UCSD-AML1 (cell line): Measurements from ENCODE around the gene SNX30.

ENCODE experiments used
- DNase-seq: peaks from one replicate; lab custom pipeline; 2025; ENCODE audit not compliant: unreplicated experiment; lab: John Stamatoyannopoulos, UW

The SNX30 gene

DNA sequence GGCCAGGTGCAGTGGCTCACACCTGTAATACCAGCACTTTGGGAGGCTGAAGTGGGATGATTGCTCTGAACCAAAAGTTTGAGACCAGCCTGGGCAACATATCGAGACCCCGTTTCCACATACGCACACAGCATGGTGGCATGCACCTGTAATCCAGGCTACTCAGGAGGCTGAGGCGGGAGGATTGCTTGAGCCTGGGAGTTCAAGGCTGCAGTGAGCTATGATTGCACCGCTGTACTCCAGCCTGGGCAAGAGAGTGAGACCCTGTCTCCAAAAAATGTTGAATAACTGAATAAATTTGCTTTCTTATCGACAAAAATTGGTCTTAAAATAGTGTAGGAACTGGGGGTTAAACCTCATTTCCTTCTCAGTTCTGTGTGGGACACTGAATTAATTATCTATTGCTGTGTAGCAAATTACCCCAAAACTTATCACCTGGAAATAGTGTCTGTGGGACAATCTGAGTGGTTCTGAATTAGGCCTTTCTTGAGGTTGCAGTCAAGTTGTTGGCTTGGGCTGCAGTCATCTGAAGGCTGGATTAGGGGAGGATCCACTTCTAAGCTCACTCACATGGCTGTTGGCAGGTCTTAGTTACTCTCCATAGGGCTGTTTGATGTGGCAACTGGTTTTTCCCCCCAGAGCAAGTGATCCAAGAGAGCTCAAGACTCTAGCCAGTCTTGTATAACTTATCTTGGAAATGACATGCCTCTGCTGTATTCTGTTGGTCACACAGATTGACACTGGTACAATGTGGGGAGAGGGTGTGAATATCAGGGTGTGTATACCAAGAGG lies 2.0 kb downstream of the SNX30 start:
- DNase-seq = no peak

GRCh38 chr9:112753725-112754124 lies 3.2 kb downstream of the SNX30 start:
- no peak for DNase-seq

DNA sequence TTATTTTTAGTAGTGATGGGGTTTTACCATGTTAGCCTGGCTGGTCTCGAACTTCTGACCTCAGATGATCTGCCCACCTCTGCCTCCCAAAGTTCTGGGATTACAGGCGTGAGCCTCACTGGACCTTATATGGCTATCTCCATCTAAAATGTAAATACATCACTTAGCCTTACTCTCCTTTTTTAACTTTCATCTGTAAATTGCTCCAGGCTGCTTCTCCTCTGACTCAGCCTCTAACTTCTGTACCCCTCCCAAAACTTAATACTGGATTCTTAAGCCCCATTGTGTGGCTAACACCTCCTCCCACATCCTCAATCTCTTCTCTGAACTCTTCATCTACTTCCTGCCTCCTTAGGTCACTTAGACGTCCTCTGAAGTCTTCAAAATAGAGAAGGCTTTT lies 4.0 kb downstream of the SNX30 start:
- no peak for DNase-seq

DNA sequence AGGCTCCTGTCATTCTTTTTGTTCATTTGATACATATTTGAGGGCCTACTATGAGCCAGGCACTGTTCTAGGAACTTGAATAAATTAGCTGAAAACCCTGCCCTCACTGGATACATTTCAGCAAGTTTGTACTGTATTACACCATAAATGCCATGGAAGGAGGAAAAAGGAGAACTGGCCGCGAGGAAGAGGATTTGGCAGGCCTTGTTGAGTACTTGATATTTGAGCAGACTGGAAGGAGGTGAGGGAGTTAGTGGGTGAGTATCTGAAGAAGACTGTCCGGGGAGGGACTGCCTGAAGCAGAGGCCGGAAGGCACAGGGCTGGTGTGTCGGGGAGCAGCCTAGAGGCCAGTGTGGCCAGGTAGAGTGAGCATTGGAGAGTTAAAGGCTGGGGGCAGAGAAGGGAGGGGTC lies 4.5 kb downstream of the SNX30 start:
- no peak for DNase-seq

DNA sequence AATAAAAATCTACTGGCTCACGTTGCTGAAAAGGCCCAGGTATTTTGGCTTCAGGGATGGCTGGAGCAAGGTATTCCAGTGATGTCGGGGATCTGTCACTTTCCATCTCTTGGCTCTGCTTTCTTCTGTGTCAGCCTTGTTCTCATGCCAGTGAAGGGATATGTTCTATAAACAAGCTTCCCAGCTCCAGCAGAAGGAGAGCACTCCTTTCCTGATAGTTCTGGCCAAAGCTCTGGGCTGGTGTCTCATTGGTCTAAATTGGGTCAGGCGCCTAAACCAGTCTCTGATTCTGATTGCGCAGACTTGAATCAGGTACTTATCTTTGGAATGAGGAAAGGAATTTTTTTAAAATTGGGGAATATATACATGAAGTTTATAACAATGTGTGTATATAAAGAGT lies 5.1 kb downstream of the SNX30 start:
- DNase-seq = no peak

- DNase-seq = no peak
Observed at GRCh38 chr9:112757282-112757883, 6.8 kb downstream of the SNX30 start.

GRCh38 chr9:112757940-112758339 lies 7.4 kb downstream of the SNX30 start:
- DNase-seq = no peak

DNA sequence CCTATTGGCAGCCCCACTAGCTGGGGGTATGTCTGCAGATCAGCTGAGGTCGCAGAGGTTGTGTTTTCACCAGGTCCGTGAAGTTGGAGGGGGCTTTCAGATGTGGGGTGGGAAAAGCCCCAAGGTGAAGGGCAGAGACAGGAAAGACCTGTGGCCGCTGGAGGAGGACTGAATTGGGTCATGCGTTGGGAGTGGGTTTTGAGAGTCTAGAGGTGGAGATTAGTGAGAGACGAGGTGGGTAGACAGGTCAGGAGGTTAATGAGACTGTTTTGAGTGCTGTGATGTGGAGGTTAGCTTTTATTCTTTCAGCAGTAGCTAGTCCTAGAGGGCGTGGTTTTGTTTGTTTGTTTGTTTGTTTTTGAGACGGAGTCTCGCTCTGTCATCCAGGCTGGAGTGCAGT lies 10.3 kb downstream of the SNX30 start:
- DNase-seq = no peak

- DNase-seq = no peak
Observed at GRCh38 chr9:112761912-112762655, 11.5 kb downstream of the SNX30 start.

GRCh38 chr9:112762726-112763518 lies 12.4 kb downstream of the SNX30 start:
- no peak for DNase-seq

DNA sequence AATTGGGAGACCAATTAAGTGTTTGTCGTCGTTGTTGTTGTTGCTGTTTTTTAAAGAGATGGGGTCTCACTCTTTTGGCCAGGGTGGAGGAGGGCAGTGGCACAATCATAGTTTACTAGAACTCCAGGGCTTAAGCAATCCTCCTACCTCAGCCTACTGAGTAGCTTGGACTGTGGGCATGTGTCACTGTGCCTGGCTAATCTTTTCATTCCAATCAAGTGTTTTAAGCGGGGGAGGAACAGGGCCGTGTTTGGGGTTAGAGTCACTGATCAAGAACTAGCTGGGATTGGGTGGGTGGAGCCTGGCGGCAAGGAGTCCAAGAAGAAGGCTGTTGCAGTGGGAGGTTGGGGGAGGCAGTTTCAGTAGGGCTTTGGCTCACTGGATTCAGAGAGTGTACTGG lies 13.8 kb downstream of the SNX30 start:
- no peak for DNase-seq

- no peak for DNase-seq
Observed at GRCh38 chr9:112764837-112765236, 14.3 kb downstream of the SNX30 start.

DNA sequence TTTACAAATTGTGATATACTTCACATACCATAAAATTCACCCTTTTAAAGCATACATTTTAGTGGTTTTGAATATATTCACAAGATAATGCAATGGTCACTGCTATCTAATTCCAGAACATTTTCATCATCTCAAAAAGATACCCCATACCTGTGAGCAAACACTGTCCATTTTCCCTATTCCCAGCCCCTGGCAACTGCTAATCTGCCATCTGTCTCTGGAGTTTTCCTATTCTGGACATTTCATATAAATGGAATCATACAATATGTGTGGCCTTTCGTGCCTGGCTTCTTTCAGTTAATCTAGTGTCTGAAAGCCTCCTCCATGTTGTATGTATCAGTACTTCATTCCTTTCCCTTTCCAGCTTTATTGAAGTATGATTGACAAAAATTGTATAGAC lies 14.7 kb downstream of the SNX30 start:
- DNase-seq = no peak

- no peak for DNase-seq
Observed at GRCh38 chr9:112771359-112772214, 21.0 kb downstream of the SNX30 start.

DNA sequence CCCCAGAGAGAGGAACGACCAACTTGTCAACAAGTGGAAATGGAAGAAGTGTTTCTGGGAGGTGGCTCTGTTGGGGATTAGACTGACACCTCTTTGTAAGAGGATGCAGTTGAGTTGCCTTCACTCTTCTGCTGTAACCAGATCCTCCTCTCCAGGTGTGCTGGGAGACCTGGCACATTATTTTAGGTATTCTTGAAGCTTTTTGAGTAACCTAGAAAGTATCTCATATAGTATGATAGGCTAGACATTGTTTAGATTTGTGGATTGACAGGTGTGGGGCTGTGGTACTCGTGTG lies 21.6 kb downstream of the SNX30 start:
- no peak for DNase-seq

DNA sequence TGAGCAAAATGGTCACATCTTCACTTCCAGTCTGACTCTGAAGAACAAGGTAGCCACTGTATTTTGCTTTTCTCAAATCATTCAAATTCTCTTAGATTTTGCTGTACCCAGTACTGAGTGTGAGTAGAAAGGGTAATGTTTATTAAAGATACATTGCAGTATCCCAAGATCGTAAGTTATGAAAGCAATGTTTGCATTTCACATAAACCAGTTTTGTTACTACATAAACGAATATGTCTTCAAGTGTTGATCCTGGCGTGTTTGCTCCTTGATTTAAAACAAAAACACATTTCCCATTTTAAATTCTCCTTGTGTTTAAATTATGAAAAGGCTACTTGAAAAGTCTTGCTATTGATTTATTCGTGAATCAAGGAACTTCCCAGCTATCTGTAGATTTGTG lies 22.0 kb downstream of the SNX30 start:
- no peak for DNase-seq

DNA sequence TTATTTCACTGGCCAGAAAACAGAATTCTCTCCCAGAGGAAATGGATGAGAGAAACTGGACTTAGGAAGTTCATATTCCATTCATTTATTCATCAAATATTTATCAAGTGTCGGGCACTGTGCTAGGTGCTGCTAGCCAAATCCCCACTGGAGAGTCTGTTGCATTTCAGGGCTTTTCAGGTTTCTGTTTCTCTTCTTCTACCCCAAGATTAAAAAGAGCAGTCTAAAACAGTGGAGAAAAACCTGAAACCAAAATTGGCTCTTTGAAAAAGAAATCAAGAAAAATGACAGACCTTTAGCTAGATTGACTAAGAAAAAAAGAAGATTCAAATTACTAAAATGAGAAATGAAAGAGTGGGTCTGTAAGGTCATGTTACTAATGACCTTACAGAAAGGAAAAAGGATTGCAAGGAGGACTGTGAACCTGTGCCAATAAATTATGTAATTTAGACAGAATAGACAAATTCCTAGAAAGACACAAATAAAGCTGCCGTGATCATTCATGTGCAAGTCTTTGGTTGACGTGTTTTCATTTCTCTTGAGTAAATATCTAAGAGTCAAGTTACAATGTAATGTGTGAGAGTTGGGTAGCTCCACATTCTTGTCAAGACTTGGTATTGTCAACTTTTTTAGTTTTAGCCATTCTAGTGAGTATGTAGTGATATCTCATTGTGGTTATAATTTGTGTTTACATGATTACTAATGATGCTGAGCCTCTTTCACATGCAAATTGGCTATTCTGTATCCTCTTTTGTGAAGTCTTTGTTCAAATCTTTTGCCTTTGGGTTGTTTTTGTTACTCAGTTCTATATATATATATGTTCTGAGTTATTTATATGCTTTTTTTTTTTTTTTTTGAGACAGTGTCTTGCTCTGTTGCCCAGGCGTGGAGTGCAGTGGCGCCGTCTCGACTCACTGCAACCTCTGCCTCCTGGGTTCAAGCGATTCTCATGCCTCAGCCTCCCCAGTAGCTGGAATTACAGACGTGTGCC lies 23.7 kb downstream of the SNX30 start:
- DNase-seq = no peak

- no peak for DNase-seq
Observed at GRCh38 chr9:112777914-112778313, 27.4 kb downstream of the SNX30 start.

- no peak for DNase-seq
Observed at GRCh38 chr9:112780450-112781036, 30.0 kb downstream of the SNX30 start.
